Nephron progenitor cell (in vitro differentiated cells): ENCODE results near the gene OPTC.
A peak's percentile ranks its signal among the peaks of the same experiment; 100 is the strongest.

ENCODE experiments used
- DNase-seq: peaks from one replicate; pipeline ENCODE4 v3.0.0; 2021
- H3K27ac Mint-ChIP-seq: 2 replicates; pipeline ENCODE4 v1.8.0; 2021; ENCODE audit warnings: mild to moderate bottlenecking, moderate library complexity, mixed read lengths
- H3K27me3 Mint-ChIP-seq: 2 replicates; pipeline ENCODE4 v1.8.0; 2021; ENCODE audit warnings: mild to moderate bottlenecking, low read depth, mixed read lengths; ENCODE audit not compliant: poor library complexity
- H3K36me3 Mint-ChIP-seq: 2 replicates; pipeline ENCODE4 v1.8.0; 2021; ENCODE audit warnings: low read depth, mixed read lengths
- H3K4me1 Mint-ChIP-seq: 2 replicates; pipeline ENCODE4 v1.8.0; 2021; ENCODE audit warnings: mixed read lengths
- H3K4me3 Mint-ChIP-seq: 2 replicates; pipeline ENCODE4 v1.8.0; 2021; ENCODE audit warnings: mild to moderate bottlenecking, moderate library complexity, mixed read lengths
- H3K9me3 Mint-ChIP-seq: 2 replicates; pipeline ENCODE4 v1.8.0; 2021; ENCODE audit warnings: mild to moderate bottlenecking, moderate library complexity, mixed read lengths
- TF ChIP-seq, protein P1 (sequence below): fragments of 200-600 bp; sonication (generic); IDR thresholded peaks from 2 replicates; pipeline ENCODE4 v1.5.0; 2021; ENCODE audit warnings: antibody characterized with exemption

Gene OPTC

DNA sequence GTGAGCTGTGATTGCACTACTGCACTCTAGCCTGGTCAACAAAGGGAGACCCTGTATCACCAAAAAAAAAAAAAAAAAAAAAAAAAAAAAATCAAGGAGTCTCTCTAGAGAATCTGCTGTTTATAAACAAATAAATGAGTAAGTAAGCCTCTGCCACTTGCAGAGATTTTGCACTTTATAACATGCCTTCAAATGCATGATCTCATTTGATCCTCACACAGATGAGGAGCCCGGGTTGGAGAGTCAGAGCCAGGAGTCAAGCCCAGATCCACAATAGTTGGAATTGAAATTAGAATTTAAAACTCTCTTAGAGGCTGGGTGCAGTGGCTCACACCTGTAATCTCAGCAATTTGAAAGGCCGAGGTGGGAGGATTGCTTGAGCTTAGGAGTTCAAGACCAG, 14.3 kb upstream of the OPTC start:
- Mint-ChIP-seq H3K9me3 (no peaks in the 10 kb centered on the region), H3K36me3 (no peaks in the 10 kb centered on the region), H3K27me3 (peaks cover 37% of the 10 kb centered on the region), H3K4me3 (no peak overlapping the region), H3K4me1 (peaks cover 33% of the 10 kb centered on the region), H3K27ac (no peak overlapping the region)
- TF ChIP-seq, protein P1, sequence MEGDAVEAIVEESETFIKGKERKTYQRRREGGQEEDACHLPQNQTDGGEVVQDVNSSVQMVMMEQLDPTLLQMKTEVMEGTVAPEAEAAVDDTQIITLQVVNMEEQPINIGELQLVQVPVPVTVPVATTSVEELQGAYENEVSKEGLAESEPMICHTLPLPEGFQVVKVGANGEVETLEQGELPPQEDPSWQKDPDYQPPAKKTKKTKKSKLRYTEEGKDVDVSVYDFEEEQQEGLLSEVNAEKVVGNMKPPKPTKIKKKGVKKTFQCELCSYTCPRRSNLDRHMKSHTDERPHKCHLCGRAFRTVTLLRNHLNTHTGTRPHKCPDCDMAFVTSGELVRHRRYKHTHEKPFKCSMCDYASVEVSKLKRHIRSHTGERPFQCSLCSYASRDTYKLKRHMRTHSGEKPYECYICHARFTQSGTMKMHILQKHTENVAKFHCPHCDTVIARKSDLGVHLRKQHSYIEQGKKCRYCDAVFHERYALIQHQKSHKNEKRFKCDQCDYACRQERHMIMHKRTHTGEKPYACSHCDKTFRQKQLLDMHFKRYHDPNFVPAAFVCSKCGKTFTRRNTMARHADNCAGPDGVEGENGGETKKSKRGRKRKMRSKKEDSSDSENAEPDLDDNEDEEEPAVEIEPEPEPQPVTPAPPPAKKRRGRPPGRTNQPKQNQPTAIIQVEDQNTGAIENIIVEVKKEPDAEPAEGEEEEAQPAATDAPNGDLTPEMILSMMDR = no peak
- DNase-seq = no peak

GRCh38 chr1:203480084-203480483, 13.9 kb upstream of the OPTC start:
- Mint-ChIP-seq H3K27me3 (peaks cover 42% of the 10 kb centered on the region), H3K4me1 (peaks cover 29% of the 10 kb centered on the region), H3K4me3 (no peak overlapping the region), H3K36me3 (no peaks in the 10 kb centered on the region), H3K27ac (no peak overlapping the region), H3K9me3 (no peaks in the 10 kb centered on the region)
- TF ChIP-seq, protein P1 = no peak
- DNase-seq = no peak

- Mint-ChIP-seq H3K36me3 (no peaks in the 10 kb centered on the region), H3K4me3 (no peak overlapping the region), H3K27ac (no peak overlapping the region), H3K4me1 (peaks cover 24% of the 10 kb centered on the region), H3K9me3 (no peaks in the 10 kb centered on the region), H3K27me3 (peaks cover 39% of the 10 kb centered on the region)
- TF ChIP-seq, protein P1 = no peak
- DNase-seq = no peak
Observed at GRCh38 chr1:203480525-203481084, 13.3 kb upstream of the OPTC start.

GRCh38 chr1:203481196-203481595, 12.8 kb upstream of the OPTC start:
- Mint-ChIP-seq H3K27ac (no peak overlapping the region), H3K9me3 (no peaks in the 10 kb centered on the region), H3K36me3 (no peaks in the 10 kb centered on the region), H3K27me3 (peaks cover 39% of the 10 kb centered on the region), H3K4me1 (peaks cover 22% of the 10 kb centered on the region), H3K4me3 (no peak overlapping the region)
- no peak for DNase-seq
- TF ChIP-seq, protein P1 = no peak

- H3K36me3 Mint-ChIP-seq = no peaks in the 10 kb centered on the region
- peaks cover 35% of the 10 kb centered on the region for H3K4me1 Mint-ChIP-seq
- peaks cover 20% of the 10 kb centered on the region for H3K27me3 Mint-ChIP-seq
- TF ChIP-seq, protein P1 = no peak
- H3K9me3 Mint-ChIP-seq = no peaks in the 10 kb centered on the region
- peak overlapping the region; percentile 74 for H3K4me3 Mint-ChIP-seq
- DNase-seq = no peak
- H3K27ac Mint-ChIP-seq = no peak overlapping the region
Observed at GRCh38 chr1:203486618-203487370, 7.2 kb upstream of the OPTC start.

DNA sequence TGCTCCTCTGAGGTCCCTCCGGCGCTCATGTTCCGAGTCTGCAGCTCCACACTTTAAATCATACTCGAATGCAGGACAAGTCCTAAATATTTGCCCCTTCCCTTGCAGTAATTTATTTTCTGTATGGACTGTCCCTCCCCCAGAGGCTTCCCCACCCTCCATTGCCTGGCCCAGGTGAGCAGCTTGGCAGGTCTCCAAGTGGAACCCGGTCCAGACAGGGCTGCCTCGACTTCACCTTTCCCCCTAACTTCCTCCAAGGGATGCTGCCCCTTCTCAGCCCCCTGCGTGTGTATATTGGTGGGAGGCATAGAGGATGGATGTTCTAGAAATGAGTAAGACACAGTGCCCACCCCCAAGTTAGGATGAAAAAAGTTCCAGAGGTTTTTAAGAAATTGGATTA, 5.4 kb upstream of the OPTC start:
- no peak overlapping the region for H3K4me3 Mint-ChIP-seq
- H3K27me3 Mint-ChIP-seq = peaks cover 33% of the 10 kb centered on the region
- peaks cover 38% of the 10 kb centered on the region for H3K4me1 Mint-ChIP-seq
- TF ChIP-seq, protein P1 = no peak
- no peak for DNase-seq
- H3K36me3 Mint-ChIP-seq = no peaks in the 10 kb centered on the region
- no peaks in the 10 kb centered on the region for H3K9me3 Mint-ChIP-seq
- H3K27ac Mint-ChIP-seq = no peak overlapping the region
